Tibial nerve (tissue), 4 donors: ENCODE measurements around the gene PPT2.

Experiments used
- CTCF ChIP-seq, 5 experiments: fragments of 200-600 bp in 3 of 5; fragments of 450-650 bp in 2 of 5; sonication (generic) in 3 of 5; IDR thresholded peaks; one replicate each; pipeline ENCODE4 v1.5.1; 2016 to 2019; ENCODE audit warnings: antibody characterized with exemption in 5 of 5, mild to moderate bottlenecking in 3 of 5, moderate library complexity in 2 of 5
- EP300 ChIP-seq, 2 donors: sonication (generic); formaldehyde crosslinking; IDR thresholded peaks; one replicate each; pipeline ENCODE4 v1.6.1; 2017; ENCODE audit warnings: antibody characterized with exemption in 2 of 2, mild to moderate bottlenecking in 1 of 2
- POLR2A ChIP-seq, 2 donors: fragments of 450-650 bp; IDR thresholded peaks; one replicate each; pipeline ENCODE4 v1.6.1; 2017; ENCODE audit warnings: antibody characterized with exemption in 2 of 2, mild to moderate bottlenecking in 2 of 2, moderate library complexity in 2 of 2

GRCh38 chr6:32190911-32191677, 37.2 kb downstream of the PPT2 start:
- TF ChIP-seq CTCF (IDR thresholded peaks at IDR 0.05), result no peak
- TF ChIP-seq POLR2A (IDR thresholded peaks at IDR 0.05), result no peak
- no peak for TF ChIP-seq EP300 (IDR thresholded peaks at IDR 0.05)
